Left lung (tissue), 10 donors: ENCODE results near the gene OR1A1. TPM values are rescaled to one million over a fixed set of nuclear protein-coding genes. Genes with fewer than 3 reads are reported as not detected.
"Not testable (repeated sequence)": the region's sequence is repeated elsewhere in the genome, so short reads cannot be mapped to it uniquely, and the experiment has no call there.

ENCODE experiments used
- ATAC-seq: fragments of 200-7000 bp; cut with Tn5 transposase; one replicate; pipeline ENCODE4 v1.9.1; 2020; ENCODE audit warnings: moderate library complexity
- DNase-seq, 4 donors: peaks; one replicate each; pipeline ENCODE4 v3.0.0-alpha.2; 2013 to 2020
- H3K27ac ChIP-seq, 2 donors: fragments of 200-600 bp; sonication (generic) in 1 of 2; one replicate each; pipeline versions ENCODE4 v1.5.0 to v1.8.0; 2020 to 2021
- H3K27me3 ChIP-seq, 2 donors: fragments of 200-600 bp; sonication (generic) in 1 of 2; one replicate each; pipeline versions ENCODE4 v1.5.0 to v1.8.0; 2020 to 2021
- H3K36me3 ChIP-seq, 2 donors: fragments of 200-600 bp; sonication (generic) in 1 of 2; one replicate each; pipeline versions ENCODE4 v1.5.0 to v1.8.0; 2020 to 2021
- H3K4me1 ChIP-seq, 2 donors: fragments of 200-600 bp; one replicate each; pipeline ENCODE4 v1.8.0; 2021
- H3K4me3 ChIP-seq, 2 donors: fragments of 200-600 bp; sonication (generic) in 1 of 2; one replicate each; pipeline versions ENCODE4 v1.5.0 to v1.8.0; 2020 to 2021; ENCODE audit warnings: mild to moderate bottlenecking in 1 of 2
- H3K9me3 ChIP-seq, 2 donors: fragments of 200-600 bp; sonication (generic) in 1 of 2; one replicate each; pipeline versions ENCODE4 v1.5.0 to v1.8.0; 2020 to 2021
- intact Hi-C, 2 donors: fragments of 100-400 bp; cut with DNase I; formaldehyde crosslinking; loops; one replicate each; pipeline versions ENCODE4 v1.11.2 to v1.14.2; 2022
- polyA plus RNA-seq, 6 donors: library from polyadenylated mRNA; unstranded; fragments of 120-200 nt; gene quantifications; one replicate each; pipeline ENCODE4 v1.2.1, GENCODE V29; 2013; ENCODE audit not compliant: insufficient read length in 6 of 6
- total RNA-seq, 2 donors: library from RNA; stranded (reverse); fragmentation: NEBNext Ultra II Directional; extraction: Animal tissue kit (Norgen Biotek cat#: 25700); gene quantifications; one replicate each; pipeline ENCODE4 v1.2.1, GENCODE V29; 2021
- TF ChIP-seq, protein P1 (sequence below), 2 donors: fragments of 200-600 bp; sonication (generic) in 1 of 2; IDR thresholded peaks; one replicate each; pipeline versions ENCODE4 v1.5.0 to v1.8.0; 2021; ENCODE audit warnings: antibody characterized with exemption in 2 of 2
- donor health status: DM: no; HTN: yes; CAD: no.
- donor health status: DM: no; HTN: no; CAD: no.

The OR1A1 gene
- total and polyA plus RNA-seq, 8 donors, result 0.07 to 0.18 (median 0.13) TPM; not detected in 4

DNA sequence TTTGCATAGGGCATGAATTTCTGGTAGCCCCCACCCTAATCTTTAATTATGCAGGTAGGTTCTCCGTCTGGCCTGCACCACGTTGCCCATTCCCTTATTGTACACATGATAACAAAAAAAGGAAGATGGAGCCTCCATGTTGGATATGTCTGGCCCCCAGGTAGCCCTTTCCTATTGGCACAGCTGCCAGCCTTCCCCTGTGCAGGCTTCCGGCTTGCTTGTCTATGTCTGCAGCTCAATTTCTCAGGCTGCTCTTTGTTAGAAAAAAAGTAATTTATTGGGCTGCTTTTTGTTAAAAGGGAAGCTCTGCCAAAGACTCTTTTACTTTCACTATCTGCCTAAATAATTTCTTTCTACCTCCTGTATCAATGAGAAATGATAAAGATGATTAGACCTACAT lies 5.5 kb downstream of the OR1A1 start:
- intact Hi-C loops, result no loop called here
- H3K4me1 ChIP-seq, result no peaks in the 10 kb centered on the region
- ATAC-seq, result no peak
- TF ChIP-seq, protein P1, sequence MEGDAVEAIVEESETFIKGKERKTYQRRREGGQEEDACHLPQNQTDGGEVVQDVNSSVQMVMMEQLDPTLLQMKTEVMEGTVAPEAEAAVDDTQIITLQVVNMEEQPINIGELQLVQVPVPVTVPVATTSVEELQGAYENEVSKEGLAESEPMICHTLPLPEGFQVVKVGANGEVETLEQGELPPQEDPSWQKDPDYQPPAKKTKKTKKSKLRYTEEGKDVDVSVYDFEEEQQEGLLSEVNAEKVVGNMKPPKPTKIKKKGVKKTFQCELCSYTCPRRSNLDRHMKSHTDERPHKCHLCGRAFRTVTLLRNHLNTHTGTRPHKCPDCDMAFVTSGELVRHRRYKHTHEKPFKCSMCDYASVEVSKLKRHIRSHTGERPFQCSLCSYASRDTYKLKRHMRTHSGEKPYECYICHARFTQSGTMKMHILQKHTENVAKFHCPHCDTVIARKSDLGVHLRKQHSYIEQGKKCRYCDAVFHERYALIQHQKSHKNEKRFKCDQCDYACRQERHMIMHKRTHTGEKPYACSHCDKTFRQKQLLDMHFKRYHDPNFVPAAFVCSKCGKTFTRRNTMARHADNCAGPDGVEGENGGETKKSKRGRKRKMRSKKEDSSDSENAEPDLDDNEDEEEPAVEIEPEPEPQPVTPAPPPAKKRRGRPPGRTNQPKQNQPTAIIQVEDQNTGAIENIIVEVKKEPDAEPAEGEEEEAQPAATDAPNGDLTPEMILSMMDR (IDR thresholded peaks at IDR 0.05), result no peak
- no peak overlapping the region for H3K27ac ChIP-seq
- H3K27me3 ChIP-seq, result peaks cover 0 to 19% of the 10 kb centered on the region in 2 donors
- H3K36me3 ChIP-seq, result no peaks in the 10 kb centered on the region
- no peak overlapping the region for H3K4me3 ChIP-seq
- no peak for DNase-seq
- no peaks in the 10 kb centered on the region for H3K9me3 ChIP-seq

DNA sequence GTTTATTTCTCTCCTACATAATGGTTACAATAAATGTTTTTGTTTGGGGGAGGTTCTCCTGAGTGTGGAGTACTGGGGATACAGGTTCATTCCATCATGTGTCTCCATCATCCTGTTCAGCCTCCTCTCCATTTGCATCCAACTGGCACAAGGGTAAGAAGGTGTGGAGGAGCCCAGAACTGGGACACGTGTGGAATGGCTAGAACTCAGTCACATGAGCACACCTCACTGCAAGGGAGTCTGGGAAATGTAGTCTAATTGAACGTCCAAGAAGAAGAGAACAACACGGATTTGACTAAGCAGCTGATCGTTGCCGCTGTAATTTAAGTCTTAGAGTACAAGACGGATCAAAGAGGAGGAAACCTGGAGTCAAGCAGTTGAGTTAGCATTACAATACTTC lies 6.1 kb downstream of the OR1A1 start:
- ATAC-seq (no peak), DNase-seq (no peak)
- Histone ChIP-seq H3K4me3 (no peak overlapping the region), H3K4me1 (no peaks in the 10 kb centered on the region), H3K27ac (no peak overlapping the region), H3K36me3 (no peaks in the 10 kb centered on the region), H3K27me3 (peaks cover 0 to 19% of the 10 kb centered on the region in 2 donors), H3K9me3 (no peaks in the 10 kb centered on the region)
- intact Hi-C loops, result no loop called here
- TF ChIP-seq, protein P1 (IDR thresholded peaks at IDR 0.05), result no peak

DNA sequence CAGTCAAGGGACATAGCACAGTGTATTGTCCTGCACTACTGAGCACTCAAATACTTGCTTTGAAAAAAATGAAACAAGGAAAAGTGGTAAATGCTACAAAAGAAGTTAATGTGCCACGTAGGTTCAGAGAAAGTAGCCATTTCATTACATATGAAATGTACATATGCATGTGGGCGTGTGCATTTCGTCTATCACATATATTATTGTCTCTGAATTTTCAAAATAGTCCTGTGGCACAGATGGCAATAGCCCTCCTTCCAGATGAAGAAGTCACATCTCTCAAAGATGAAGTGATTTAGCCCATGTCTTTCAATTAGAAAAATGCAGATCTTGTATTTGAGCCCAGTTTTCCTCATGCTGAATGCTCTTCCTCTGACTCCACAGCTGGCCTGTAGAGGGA lies 12.5 kb downstream of the OR1A1 start:
- intact Hi-C loops, H3K4me1 ChIP-seq, H3K27ac ChIP-seq, H3K9me3 ChIP-seq, ATAC-seq, H3K36me3 ChIP-seq, DNase-seq, H3K4me3 ChIP-seq: not testable (repeated sequence)
- peaks cover 0 to 18% of the 10 kb centered on the region in 2 donors for H3K27me3 ChIP-seq

DNA sequence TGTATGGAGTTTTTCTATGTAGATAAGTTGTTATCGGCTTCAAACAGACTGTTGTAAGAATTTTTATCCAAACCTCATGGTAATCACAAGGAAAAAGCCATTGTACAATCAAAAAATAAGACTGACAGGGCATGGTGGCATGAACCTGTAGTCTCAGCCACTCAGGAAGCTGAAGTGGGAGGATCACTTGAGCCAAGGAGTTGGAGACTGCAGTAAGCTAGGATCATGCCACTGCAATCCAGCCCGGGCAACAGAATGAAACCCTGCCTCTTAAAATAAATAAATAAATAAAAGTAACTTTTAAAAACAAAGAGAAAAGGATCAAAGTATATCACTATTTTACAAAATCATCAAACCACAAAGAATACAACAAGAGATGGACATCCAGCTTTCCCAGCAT lies 14.4 kb downstream of the OR1A1 start:
- Histone ChIP-seq H3K4me3 (no peak overlapping the region), H3K27ac (no peak overlapping the region), H3K9me3 (no peaks in the 10 kb centered on the region), H3K4me1 (no peaks in the 10 kb centered on the region), H3K36me3 (no peaks in the 10 kb centered on the region), H3K27me3 (peaks cover 0 to 6% of the 10 kb centered on the region in 2 donors)
- intact Hi-C loops, result no loop called here
- TF ChIP-seq, protein P1 (IDR thresholded peaks at IDR 0.05), result no peak
- ATAC-seq (no peak), DNase-seq (no peak)

DNA sequence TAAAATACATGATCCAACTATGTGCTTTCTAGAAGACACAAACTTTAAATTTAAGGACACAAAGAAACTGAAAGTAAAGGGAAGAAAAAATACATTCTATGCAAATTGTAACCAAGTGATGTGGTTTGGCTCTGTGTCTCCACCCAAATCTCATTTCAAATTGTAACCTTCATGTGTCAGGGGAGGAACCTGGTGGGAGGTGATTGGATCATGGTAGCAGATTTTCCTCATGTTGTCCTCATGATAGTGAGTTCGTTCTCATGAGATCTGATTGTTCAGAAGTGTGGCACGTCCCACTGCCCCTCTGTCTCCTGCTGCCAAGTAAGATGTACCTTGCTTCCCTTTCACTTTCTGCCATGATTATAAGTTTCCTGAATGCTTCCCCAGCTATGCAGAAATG lies 15.0 kb downstream of the OR1A1 start:
- DNase-seq (no peak), ATAC-seq (no peak)
- H3K4me1 ChIP-seq, result no peaks in the 10 kb centered on the region
- intact Hi-C loops, result no loop called here
- no peaks in the 10 kb centered on the region for H3K9me3 ChIP-seq
- H3K27ac ChIP-seq, result no peak overlapping the region
- no peaks in the 10 kb centered on the region for H3K36me3 ChIP-seq
- H3K27me3 ChIP-seq, result peaks cover 0 to 6% of the 10 kb centered on the region in 2 donors
- TF ChIP-seq, protein P1 (IDR thresholded peaks at IDR 0.05), result no peak
- no peak overlapping the region for H3K4me3 ChIP-seq

DNA sequence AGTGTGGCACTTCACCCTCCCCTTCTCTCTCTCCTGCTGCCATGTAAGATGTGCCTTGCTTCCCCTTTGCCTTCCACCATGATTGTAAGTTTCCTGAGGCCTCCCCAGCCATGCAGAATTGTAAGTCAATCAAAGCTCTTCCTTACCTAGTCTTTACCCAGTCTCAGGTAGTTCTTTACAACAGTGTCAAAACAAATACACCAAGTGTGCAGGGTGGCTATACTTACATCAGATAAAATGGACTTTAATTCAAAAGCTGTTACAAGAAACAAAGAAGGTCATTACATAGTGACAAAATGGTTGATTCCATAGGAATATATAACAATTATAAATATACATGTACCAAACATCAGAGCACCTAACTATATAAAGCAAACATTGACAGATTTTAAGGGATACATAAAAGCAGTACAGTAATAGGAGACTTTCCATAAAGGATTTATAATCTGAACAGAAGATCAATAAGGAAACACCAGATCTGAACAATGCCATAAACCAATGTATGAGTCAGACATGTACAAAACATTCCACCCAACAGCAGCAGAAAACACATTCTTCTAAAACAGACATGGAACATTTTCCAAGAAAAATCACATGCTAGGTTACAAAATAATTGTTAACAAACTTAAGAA lies 17.4 kb downstream of the OR1A1 start:
- H3K27me3 ChIP-seq, H3K4me3 ChIP-seq, H3K9me3 ChIP-seq, H3K27ac ChIP-seq, H3K36me3 ChIP-seq, intact Hi-C loops, DNase-seq, H3K4me1 ChIP-seq, ATAC-seq: not testable (repeated sequence)

DNA sequence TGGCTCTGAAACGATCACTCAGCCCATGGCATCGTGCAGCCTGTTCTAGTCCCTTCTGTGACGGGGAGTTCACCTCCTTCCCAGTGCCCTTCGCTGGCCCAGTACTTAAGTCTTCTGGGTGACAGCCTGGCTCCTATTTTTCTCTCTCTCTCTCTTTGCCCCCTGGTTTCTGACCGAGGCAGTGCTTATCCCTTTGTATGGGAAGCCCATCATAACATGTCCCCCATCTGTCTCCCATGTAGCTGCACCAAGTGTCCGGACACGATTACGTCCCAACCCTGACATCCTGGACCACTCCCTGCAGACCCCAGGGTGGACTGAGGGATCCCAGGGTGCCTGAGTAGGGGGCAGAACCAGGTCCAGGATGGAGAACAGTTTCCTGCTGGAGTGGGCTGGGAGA lies 24.8 kb downstream of the OR1A1 start:
- ATAC-seq, intact Hi-C loops, H3K9me3 ChIP-seq: not testable (repeated sequence)

DNA sequence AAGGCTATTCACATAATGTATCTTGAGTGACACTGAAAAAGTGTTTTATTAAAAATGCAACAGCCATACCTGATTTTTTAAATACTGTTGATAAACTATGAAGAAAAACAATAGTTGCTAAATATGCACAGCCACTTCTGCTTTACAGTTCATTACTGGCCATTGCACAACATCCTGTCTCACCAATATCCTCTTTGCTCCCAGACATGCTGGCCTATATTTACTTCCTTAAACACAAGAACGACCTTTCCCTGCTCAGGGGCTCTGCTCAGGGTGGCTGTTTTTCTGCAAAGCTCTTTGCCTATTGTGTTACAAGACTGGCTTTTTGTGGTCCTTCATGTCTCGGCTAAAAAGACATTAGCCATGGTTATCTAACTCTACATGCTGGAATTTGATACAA lies 31.2 kb downstream of the OR1A1 start:
- peak; percentile 72 for ATAC-seq
- H3K27me3 ChIP-seq, H3K4me3 ChIP-seq, H3K36me3 ChIP-seq, H3K27ac ChIP-seq, H3K4me1 ChIP-seq, intact Hi-C loops, H3K9me3 ChIP-seq: not testable (repeated sequence)
- DNase-seq, result peak in 1 of 4 donors; percentile 41

More for the DNA sequence above, 24.8 kb downstream of the OR1A1 start:
- not testable (repeated sequence) for DNase-seq, H3K27me3 ChIP-seq, H3K27ac ChIP-seq, H3K36me3 ChIP-seq, H3K4me1 ChIP-seq, H3K4me3 ChIP-seq

DNA sequence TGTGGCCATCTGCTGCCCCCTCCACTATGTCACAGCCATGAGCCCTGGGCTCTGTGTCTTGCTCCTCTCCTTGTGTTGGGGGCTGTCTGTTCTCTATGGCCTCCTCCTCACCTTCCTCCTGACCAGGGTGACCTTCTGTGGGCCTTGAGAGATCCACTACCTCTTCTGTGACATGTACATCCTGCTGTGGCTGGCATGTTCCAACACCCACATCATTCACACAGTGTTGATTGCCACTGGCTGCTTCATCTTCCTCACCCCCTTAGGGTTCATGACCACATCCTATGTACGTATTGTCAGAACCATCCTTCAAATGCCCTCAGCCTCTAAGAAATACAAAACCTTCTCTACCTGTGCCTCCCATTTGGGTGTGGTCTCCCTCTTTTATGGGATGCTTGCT lies 33.6 kb downstream of the OR1A1 start:
- H3K4me3 ChIP-seq, H3K4me1 ChIP-seq, H3K9me3 ChIP-seq, H3K27ac ChIP-seq, ATAC-seq, H3K27me3 ChIP-seq, intact Hi-C loops, DNase-seq, H3K36me3 ChIP-seq: not testable (repeated sequence)

DNA sequence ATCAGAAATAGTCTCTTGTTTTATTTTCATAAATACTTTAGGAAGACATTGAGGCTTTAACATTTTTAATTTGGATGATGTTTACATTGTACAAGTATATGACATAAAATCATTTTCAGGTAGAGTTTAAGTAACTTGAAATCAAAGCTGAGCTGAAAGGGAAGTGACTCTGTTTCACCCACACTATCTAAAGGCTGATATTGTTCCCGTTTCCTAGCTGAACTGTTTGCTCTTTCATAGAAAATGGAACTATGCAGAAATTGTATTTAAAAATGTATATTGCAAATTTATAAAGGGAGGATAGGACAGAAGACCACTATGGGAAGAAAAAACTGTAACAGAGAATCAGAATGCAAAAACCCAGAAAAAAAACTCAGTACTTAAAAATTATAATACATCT lies 37.4 kb downstream of the OR1A1 start:
- H3K36me3 ChIP-seq, H3K4me1 ChIP-seq, H3K9me3 ChIP-seq, intact Hi-C loops, ATAC-seq, H3K27me3 ChIP-seq, DNase-seq, H3K27ac ChIP-seq, H3K4me3 ChIP-seq: not testable (repeated sequence)
